HFF-Myc (cell line): ENCODE results near the gene KIFC1.
"Not testable (repeated sequence)": the region's sequence is repeated elsewhere in the genome, so short reads cannot be mapped to it uniquely, and the experiment has no call there.

Experiments
- DNase-seq: peaks from one replicate; pipeline ENCODE4 v3.0.0-alpha.2; 2011; ENCODE audit warnings: low read depth; ENCODE audit errors: extremely low read depth
- H3K4me3 ChIP-seq: replicated peaks from 2 replicates; pipeline ENCODE4 v1.5.1; 2011; ENCODE audit warnings: low read depth, mild to moderate bottlenecking, control low read depth, low read length
- CTCF ChIP-seq: IDR thresholded peaks from 2 replicates; pipeline ENCODE4 v1.5.1; 2012; ENCODE audit warnings: mild to moderate bottlenecking, low read depth, low read length, control low read depth; ENCODE audit errors: missing control alignments

The KIFC1 gene

GRCh38 chr6:33359331-33359730 is 32.3 kb upstream of the KIFC1 start:
- no peak overlapping the region for H3K4me3 ChIP-seq
- TF ChIP-seq CTCF: no peak
- DNase-seq: no peak

GRCh38 chr6:33363486-33363885 is 28.1 kb upstream of the KIFC1 start:
- H3K4me3 ChIP-seq: not testable (repeated sequence)

GRCh38 chr6:33364475-33365205 is 27.0 kb upstream of the KIFC1 start:
- DNase-seq: peak; percentile 63

More at GRCh38 chr6:33363486-33363885, 28.1 kb upstream of the KIFC1 start:
- not testable (repeated sequence) for DNase-seq

GRCh38 chr6:33365206-33365971 is 26.2 kb upstream of the KIFC1 start:
- TF ChIP-seq CTCF: peak; percentile 3
- H3K4me3 ChIP-seq, DNase-seq: not testable (repeated sequence)

More at GRCh38 chr6:33364475-33365205, 27.0 kb upstream of the KIFC1 start:
- H3K4me3 ChIP-seq: not testable (repeated sequence)

GRCh38 chr6:33367009-33367714 is 24.5 kb upstream of the KIFC1 start:
- no peak for DNase-seq
- no peak for TF ChIP-seq CTCF
- H3K4me3 ChIP-seq: no peak overlapping the region

- not testable (repeated sequence) for H3K4me3 ChIP-seq, DNase-seq
Observed at GRCh38 chr6:33367715-33368025, 24.0 kb upstream of the KIFC1 start.

- not testable (repeated sequence) for H3K4me3 ChIP-seq, DNase-seq
Observed at GRCh38 chr6:33371901-33372300, 19.7 kb upstream of the KIFC1 start.

- no peak overlapping the region for H3K4me3 ChIP-seq
- DNase-seq: no peak
- TF ChIP-seq CTCF: no peak
Observed at GRCh38 chr6:33372526-33373123, 19.0 kb upstream of the KIFC1 start.
